Stomach smooth muscle (tissue), 2 donors: ENCODE results near the gene SLC5A11.
"Not testable (repeated sequence)": the region's sequence is repeated elsewhere in the genome, so short reads cannot be mapped to it uniquely, and the experiment has no call there.

ENCODE experiments used
- H3K27ac ChIP-seq: one replicate; pipeline ENCODE4 v1.7.0; 2013; ENCODE audit warnings: mild to moderate bottlenecking, low read length, inconsistent platforms
- H3K27me3 ChIP-seq, 2 donors: one replicate each; pipeline ENCODE4 v1.7.0; 2013; ENCODE audit warnings: low read length in 2 of 2; ENCODE audit not compliant: insufficient read depth in 2 of 2, control insufficient read depth in 1 of 2
- H3K36me3 ChIP-seq, 2 donors: one replicate each; pipeline ENCODE4 v1.7.0; 2013; ENCODE audit warnings: low read length in 2 of 2; ENCODE audit not compliant: control insufficient read depth in 2 of 2, insufficient read depth in 2 of 2
- H3K4me1 ChIP-seq: one replicate; pipeline ENCODE4 v1.7.0; 2013; ENCODE audit warnings: low read length; ENCODE audit not compliant: control insufficient read depth, insufficient read depth
- H3K4me3 ChIP-seq, 2 donors: one replicate each; pipeline ENCODE4 v1.7.0; 2013; ENCODE audit warnings: low read length in 2 of 2
- H3K9ac ChIP-seq, 2 donors: one replicate each; pipeline ENCODE4 v1.7.0; 2013; ENCODE audit warnings: low read length in 2 of 2, mild to moderate bottlenecking in 1 of 2
- H3K9me3 ChIP-seq, 2 donors: one replicate each; pipeline ENCODE4 v1.7.0; 2013; ENCODE audit warnings: low read length in 2 of 2; ENCODE audit not compliant: control insufficient read depth in 2 of 2
- donor health status: healthy.
- donor health status: Pancreatic carcinoma.

SLC5A11 gene

GRCh38 chr16:24849641-24850040, 3.9 kb downstream of the SLC5A11 start:
- no peak overlapping the region for H3K4me3 ChIP-seq
- peaks cover 6% of the 10 kb centered on the region for H3K4me1 ChIP-seq
- H3K27ac ChIP-seq: no peak overlapping the region
- no peaks in the 10 kb centered on the region for H3K36me3 ChIP-seq
- no peaks in the 10 kb centered on the region for H3K27me3 ChIP-seq
- no peak overlapping the region for H3K9ac ChIP-seq
- no peaks in the 10 kb centered on the region for H3K9me3 ChIP-seq

- Histone ChIP-seq H3K9ac (no peak overlapping the region), H3K27me3 (no peaks in the 10 kb centered on the region), H3K9me3 (no peaks in the 10 kb centered on the region), H3K36me3 (no peaks in the 10 kb centered on the region), H3K4me1 (peaks cover 6% of the 10 kb centered on the region), H3K4me3 (no peak overlapping the region), H3K27ac (no peak overlapping the region)
Measured at GRCh38 chr16:24850289-24850938, 4.7 kb downstream of the SLC5A11 start.

DNA sequence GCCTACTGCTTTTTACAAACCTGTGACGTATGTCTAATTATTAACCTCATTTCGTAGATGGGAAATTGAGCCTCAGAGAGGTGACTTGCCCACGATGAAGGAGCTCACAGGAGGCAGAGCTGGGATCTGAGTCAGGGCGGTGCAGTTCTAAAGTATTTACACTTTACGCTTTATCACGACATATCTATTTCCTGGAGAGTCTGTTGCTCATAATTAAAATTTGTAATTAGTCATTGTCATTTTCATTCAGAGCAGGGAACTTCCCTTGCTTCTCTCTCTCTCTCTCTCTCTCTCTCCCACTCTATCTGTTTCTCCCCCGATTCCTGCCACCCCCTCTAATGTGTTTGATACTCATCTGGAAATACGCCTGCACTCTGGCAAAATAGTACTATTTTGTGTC, 5.9 kb downstream of the SLC5A11 start:
- Histone ChIP-seq H3K27me3 (no peaks in the 10 kb centered on the region), H3K4me1 (peaks cover 6% of the 10 kb centered on the region), H3K9ac (no peak overlapping the region), H3K36me3 (no peaks in the 10 kb centered on the region), H3K27ac (no peak overlapping the region), H3K4me3 (no peak overlapping the region), H3K9me3 (no peaks in the 10 kb centered on the region)

DNA sequence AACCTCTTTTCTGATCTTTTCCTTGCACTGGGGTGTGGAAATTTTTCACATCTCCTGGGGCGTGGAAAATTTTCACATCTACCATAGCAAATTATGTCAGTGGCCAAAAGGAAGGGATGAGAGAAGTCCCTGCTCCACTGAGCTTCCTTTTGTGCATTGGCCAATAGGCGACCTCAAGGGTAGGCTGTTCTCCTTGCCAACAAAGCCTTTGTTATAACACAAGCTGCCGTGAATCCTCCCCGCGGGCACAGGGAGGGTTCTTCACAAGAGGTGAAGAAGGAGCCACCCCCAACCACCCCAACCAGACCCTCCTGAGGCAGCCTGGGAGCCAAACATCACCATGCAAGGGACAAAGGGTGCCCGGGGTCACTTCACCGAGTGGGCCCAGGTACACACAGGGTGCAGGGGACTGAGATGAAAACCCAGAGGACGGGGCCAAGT, 6.5 kb downstream of the SLC5A11 start:
- H3K36me3 ChIP-seq: no peaks in the 10 kb centered on the region
- H3K4me3 ChIP-seq: no peak overlapping the region
- no peak overlapping the region for H3K9ac ChIP-seq
- no peak overlapping the region for H3K27ac ChIP-seq
- peaks cover 6% of the 10 kb centered on the region for H3K4me1 ChIP-seq
- H3K9me3 ChIP-seq: no peaks in the 10 kb centered on the region
- no peaks in the 10 kb centered on the region for H3K27me3 ChIP-seq

GRCh38 chr16:24853169-24853824, 7.5 kb downstream of the SLC5A11 start:
- peak overlapping the region; percentile 40 to 57 for H3K4me3 ChIP-seq
- no peaks in the 10 kb centered on the region for H3K9me3 ChIP-seq
- no peak overlapping the region for H3K9ac ChIP-seq
- no peaks in the 10 kb centered on the region for H3K36me3 ChIP-seq
- H3K27ac ChIP-seq: no peak overlapping the region
- H3K4me1 ChIP-seq: peaks cover 6% of the 10 kb centered on the region
- peaks cover 0 to under 1% of the 10 kb centered on the region in 2 donors for H3K27me3 ChIP-seq

- no peak overlapping the region for H3K9ac ChIP-seq
Measured at GRCh38 chr16:24853830-24854229, 8.1 kb downstream of the SLC5A11 start.

GRCh38 chr16:24854607-24855171, 8.9 kb downstream of the SLC5A11 start:
- Histone ChIP-seq H3K27ac (no peak overlapping the region), H3K27me3 (peaks cover 0 to 2% of the 10 kb centered on the region in 2 donors), H3K4me3 (no peak overlapping the region), H3K9ac (no peak overlapping the region), H3K9me3 (no peaks in the 10 kb centered on the region), H3K36me3 (no peaks in the 10 kb centered on the region), H3K4me1 (peaks cover 6% of the 10 kb centered on the region)

More at GRCh38 chr16:24853830-24854229, 8.1 kb downstream of the SLC5A11 start:
- H3K27me3 ChIP-seq: peaks cover 0 to 2% of the 10 kb centered on the region in 2 donors
- no peaks in the 10 kb centered on the region for H3K9me3 ChIP-seq
- H3K4me3 ChIP-seq: peak overlapping the region; percentile 40 to 57
- H3K27ac ChIP-seq: no peak overlapping the region
- no peaks in the 10 kb centered on the region for H3K36me3 ChIP-seq
- H3K4me1 ChIP-seq: peaks cover 6% of the 10 kb centered on the region

GRCh38 chr16:24855678-24856077, 9.9 kb downstream of the SLC5A11 start:
- no peak overlapping the region for H3K9ac ChIP-seq
- no peaks in the 10 kb centered on the region for H3K36me3 ChIP-seq
- H3K4me1 ChIP-seq: peaks cover 6% of the 10 kb centered on the region
- H3K9me3 ChIP-seq: no peaks in the 10 kb centered on the region
- H3K27me3 ChIP-seq: peaks cover 0 to 2% of the 10 kb centered on the region in 2 donors
- H3K4me3 ChIP-seq: no peak overlapping the region
- no peak overlapping the region for H3K27ac ChIP-seq

- H3K9ac ChIP-seq, H3K4me3 ChIP-seq, H3K4me1 ChIP-seq, H3K36me3 ChIP-seq, H3K27me3 ChIP-seq, H3K27ac ChIP-seq, H3K9me3 ChIP-seq: not testable (repeated sequence)
Measured at GRCh38 chr16:24856871-24857270, 11.1 kb downstream of the SLC5A11 start.

DNA sequence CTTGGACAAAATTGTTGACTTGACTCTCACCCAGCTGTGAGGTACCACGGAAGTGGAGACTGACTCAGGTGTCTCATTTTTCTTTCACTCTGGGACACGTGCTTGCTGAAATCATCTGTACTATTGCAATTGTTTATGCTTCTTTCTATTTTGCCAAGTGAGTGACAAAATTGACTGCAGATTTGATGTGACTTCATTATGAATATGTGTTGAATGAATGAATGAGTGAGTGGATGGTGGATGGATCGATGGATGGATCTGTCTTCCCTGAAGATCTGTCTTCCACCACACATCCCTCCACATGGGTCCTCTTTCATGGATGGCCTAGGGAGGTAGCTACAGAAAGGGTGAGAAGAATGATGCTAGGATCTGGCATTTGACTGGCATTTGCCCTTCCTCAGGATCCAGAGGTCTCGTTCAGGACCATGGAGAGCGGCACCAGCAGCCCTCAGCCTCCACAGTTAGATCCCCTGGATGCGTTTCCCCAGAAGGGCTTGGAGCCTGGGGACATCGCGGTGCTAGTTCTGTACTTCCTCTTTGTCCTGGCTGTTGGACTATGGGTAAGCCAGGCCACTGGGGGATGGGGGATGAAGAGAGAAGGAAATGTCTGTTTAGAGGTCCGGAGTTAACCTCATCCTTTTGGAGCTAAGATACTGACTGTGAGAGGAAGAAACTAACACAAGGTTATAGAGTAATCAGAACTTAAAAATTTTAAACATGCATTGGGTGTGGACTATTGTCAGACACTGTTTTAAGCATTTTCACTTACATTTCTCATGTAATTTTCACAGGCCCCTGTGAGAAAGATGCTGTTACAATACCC, 12.7 kb downstream of the SLC5A11 start:
- H3K4me1 ChIP-seq: peaks cover 6% of the 10 kb centered on the region
- no peaks in the 10 kb centered on the region for H3K9me3 ChIP-seq
- no peaks in the 10 kb centered on the region for H3K36me3 ChIP-seq
- H3K9ac ChIP-seq: no peak overlapping the region
- peaks cover 0 to 2% of the 10 kb centered on the region in 2 donors for H3K27me3 ChIP-seq
- H3K4me3 ChIP-seq: no peak overlapping the region
- H3K27ac ChIP-seq: no peak overlapping the region
